ENCODE measurements around the gene FBLN1. TPM values are rescaled to one million over a fixed set of nuclear protein-coding genes. Genes with fewer than 3 reads are reported as not detected.

The FBLN1 gene
- total and polyA plus RNA-seq, 2 experiments from 2014 or later, result 137 to 304 TPM

DNA sequence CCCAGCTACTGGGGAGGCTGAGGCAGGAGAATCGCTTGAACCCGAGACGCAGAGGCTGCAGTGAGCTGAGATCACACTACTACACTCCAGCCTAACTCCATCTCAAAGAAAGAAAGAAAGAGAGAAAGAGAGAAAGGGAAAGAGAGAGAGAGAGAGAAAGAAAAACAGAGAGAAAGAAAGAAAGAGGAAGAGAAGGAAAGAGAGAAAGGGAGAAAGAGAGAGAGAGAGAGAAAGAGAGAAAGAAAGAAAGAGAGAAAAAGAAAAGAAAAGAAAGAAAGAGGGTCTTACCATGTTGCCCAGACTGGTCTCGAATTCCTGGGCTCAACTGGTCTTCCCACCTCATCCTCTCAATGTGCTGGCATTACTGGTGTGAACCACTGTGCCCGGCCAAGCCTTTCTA is 22.3 kb downstream of the FBLN1 start:
- DNase-seq, result no peak
- Histone ChIP-seq H3K79me2 (ENCODE audit: insufficient read depth) (peaks cover 6% of the 10 kb centered on the region; the same call in 1 of the 2 replicates), H4K20me1 (ENCODE audit: insufficient read depth) (no peaks in the 10 kb centered on the region), H3K9me3 (ENCODE audit: low read depth) (no peaks in the 10 kb centered on the region), H3K4me2 (ENCODE audit: unreplicated experiment) (no peak overlapping the region), H2AFZ (no peak overlapping the region), H3K27ac (no peak overlapping the region), H3K36me3 (ENCODE audit: low read depth) (peaks cover 19% of the 10 kb centered on the region; the same call in 1 of the 2 replicates), H3K9ac (no peak overlapping the region), H3K9me2 (ENCODE audit: insufficient read depth) (no peaks in the 10 kb centered on the region), H3K4me1 (ENCODE audit: insufficient read depth) (peaks cover 33% of the 10 kb centered on the region), H3K27me3 (replicated peaks; ENCODE audit: insufficient read depth) (no peaks in the 10 kb centered on the region), H3K4me3 (no peak overlapping the region), H3F3A (ENCODE audit: insufficient read depth) (peaks cover 10% of the 10 kb centered on the region)
- no peak for TF ChIP-seq EZH2 (IDR thresholded peaks at IDR 0.05; ENCODE audit: insufficient read depth, poor library complexity, severe bottlenecking)
- TF ChIP-seq EZH2phosphoT487 (IDR thresholded peaks at IDR 0.05; ENCODE audit: insufficient read depth, low read depth), result no peak
- WGBS, 2 experiments (ENCODE audit: low coverage in 1 of 2, low lambda C conversion rate in 2 of 2, missing lambda C conversion rate in 2 of 2), result 90 to 91% methylated on average over 5 of the region's 5 CpGs
- in situ Hi-C loops (cut with MboI), result no loop called here

DNA sequence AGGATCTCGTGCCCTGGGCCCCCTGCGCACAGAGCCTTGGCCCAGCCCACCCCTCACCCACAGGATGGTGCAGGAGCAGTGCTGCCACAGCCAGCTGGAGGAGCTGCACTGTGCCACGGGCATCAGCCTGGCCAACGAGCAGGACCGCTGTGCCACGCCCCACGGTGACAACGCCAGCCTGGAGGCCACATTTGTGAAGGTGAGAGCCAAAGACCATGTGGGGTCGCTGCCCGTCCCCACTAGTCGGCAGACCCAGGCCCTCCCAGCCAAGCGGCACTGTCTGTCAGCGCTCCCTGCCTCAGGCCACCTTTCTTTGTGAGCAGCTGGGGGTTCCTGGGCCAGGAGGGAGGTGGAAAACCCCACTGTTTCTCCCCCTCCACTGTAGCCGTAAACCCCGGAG is 22.8 kb downstream of the FBLN1 start:
- H3K9ac ChIP-seq, result no peak overlapping the region
- no peaks in the 10 kb centered on the region for H3K9me2 ChIP-seq (ENCODE audit: insufficient read depth)
- H4K20me1 ChIP-seq (ENCODE audit: insufficient read depth), result no peaks in the 10 kb centered on the region
- TF ChIP-seq EZH2phosphoT487 (IDR thresholded peaks at IDR 0.05; ENCODE audit: insufficient read depth, low read depth) (no peak), EZH2 (IDR thresholded peaks at IDR 0.05; ENCODE audit: insufficient read depth, poor library complexity, severe bottlenecking) (no peak)
- H3K4me2 ChIP-seq (ENCODE audit: unreplicated experiment), result no peak overlapping the region
- no peaks in the 10 kb centered on the region for H3K27me3 ChIP-seq (replicated peaks; ENCODE audit: insufficient read depth)
- H3K27ac ChIP-seq, result no peak overlapping the region
- H3K79me2 ChIP-seq (ENCODE audit: insufficient read depth), result peaks cover 6% of the 10 kb centered on the region; the same call in 1 of the 2 replicates
- no peaks in the 10 kb centered on the region for H3K9me3 ChIP-seq (ENCODE audit: low read depth)
- no peak overlapping the region for H3K4me3 ChIP-seq
- H3K4me1 ChIP-seq (ENCODE audit: insufficient read depth), result peaks cover 38% of the 10 kb centered on the region
- DNase-seq, result no peak
- in situ Hi-C loops (cut with MboI), result no loop called here
- H2AFZ ChIP-seq, result no peak overlapping the region
- WGBS, 2 experiments (ENCODE audit: low coverage in 1 of 2, low lambda C conversion rate in 2 of 2, missing lambda C conversion rate in 2 of 2), result 70 to 74% methylated on average over 15 of the region's 15 CpGs
- H3F3A ChIP-seq (ENCODE audit: insufficient read depth), result peaks cover 14% of the 10 kb centered on the region
- H3K36me3 ChIP-seq (ENCODE audit: low read depth), result peaks cover 14% of the 10 kb centered on the region; the same call in 1 of the 2 replicates

DNA sequence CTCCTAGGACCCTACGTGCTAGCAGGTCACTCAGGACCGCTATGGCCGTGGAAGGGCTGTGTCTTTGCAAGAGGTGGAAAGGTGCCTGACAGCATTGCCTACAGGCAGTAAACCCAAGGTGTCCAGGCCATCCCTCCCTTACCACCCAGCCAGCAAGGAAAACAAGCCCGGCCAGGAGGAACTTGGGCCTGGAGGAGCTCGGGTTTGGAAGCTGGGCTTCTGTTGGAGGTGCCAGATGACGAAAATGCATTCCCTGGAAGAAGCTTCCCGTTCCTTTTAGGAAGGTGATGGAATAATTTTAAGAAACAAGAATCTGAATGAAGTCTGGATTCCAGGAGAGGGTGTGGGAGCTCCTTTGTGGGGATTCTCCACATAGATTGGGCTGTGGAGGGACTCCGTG is 23.6 kb downstream of the FBLN1 start:
- no peak for TF ChIP-seq EZH2phosphoT487 (IDR thresholded peaks at IDR 0.05; ENCODE audit: insufficient read depth, low read depth)
- TF ChIP-seq EZH2 (IDR thresholded peaks at IDR 0.05; ENCODE audit: insufficient read depth, poor library complexity, severe bottlenecking), result no peak
- Histone ChIP-seq H3K27ac (peak overlapping the region; percentile 35), H3K9me3 (ENCODE audit: low read depth) (no peaks in the 10 kb centered on the region), H3K27me3 (replicated peaks; ENCODE audit: insufficient read depth) (no peaks in the 10 kb centered on the region), H3K9me2 (ENCODE audit: insufficient read depth) (no peaks in the 10 kb centered on the region), H2AFZ (no peak overlapping the region), H3K36me3 (ENCODE audit: low read depth) (peaks cover 10% of the 10 kb centered on the region; the same call in 1 of the 2 replicates), H3K4me3 (no peak overlapping the region), H3K79me2 (ENCODE audit: insufficient read depth) (peaks cover 4% of the 10 kb centered on the region; the same call in 1 of the 2 replicates), H3K9ac (no peak overlapping the region), H3K4me2 (ENCODE audit: unreplicated experiment) (peak overlapping the region; percentile 24), H4K20me1 (ENCODE audit: insufficient read depth) (no peaks in the 10 kb centered on the region), H3F3A (ENCODE audit: insufficient read depth) (peaks cover 22% of the 10 kb centered on the region), H3K4me1 (ENCODE audit: insufficient read depth) (peaks cover 43% of the 10 kb centered on the region)
- in situ Hi-C loops (cut with MboI), result no loop called here
- DNase-seq, result peak; percentile 42
- 42 to 48% methylated on average over 8 of the region's 8 CpGs for WGBS, 2 experiments (ENCODE audit: low coverage in 1 of 2, low lambda C conversion rate in 2 of 2, missing lambda C conversion rate in 2 of 2)

DNA sequence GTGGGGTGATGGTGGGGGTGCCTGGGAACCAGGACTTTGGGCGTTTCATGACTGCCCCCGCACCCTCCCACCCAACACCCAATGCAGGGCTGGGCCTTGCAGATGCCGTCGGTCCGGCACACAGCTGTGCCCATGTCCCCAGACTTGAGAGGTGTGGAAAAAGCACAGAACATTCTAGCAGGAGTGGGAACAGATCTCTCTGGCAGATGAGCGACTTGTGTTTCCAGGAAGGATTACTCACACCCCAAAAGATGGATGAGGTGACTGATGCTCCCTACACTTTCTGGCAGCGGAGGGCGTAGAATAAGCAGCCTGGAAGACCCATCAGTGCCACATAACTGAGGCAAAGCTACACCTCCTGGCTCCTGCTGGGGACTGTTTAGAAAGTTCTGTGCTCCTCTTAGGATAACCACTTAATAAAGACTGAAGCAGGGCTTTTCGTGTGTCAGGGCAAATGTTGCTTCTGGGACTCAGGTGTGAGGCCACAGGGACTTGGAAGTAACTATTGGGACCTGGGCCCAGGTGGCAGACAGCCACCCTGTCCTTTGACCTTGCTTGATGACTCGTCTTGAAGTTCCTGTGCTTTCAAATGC is 24.2 kb downstream of the FBLN1 start:
- DNase-seq, result peak; percentile 81
- Histone ChIP-seq H3K36me3 (ENCODE audit: low read depth) (peaks cover 9% of the 10 kb centered on the region; the same call in 1 of the 2 replicates), H3K4me3 (no peak overlapping the region), H3K4me2 (ENCODE audit: unreplicated experiment) (peak overlapping the region; percentile 24), H3K9ac (no peak overlapping the region), H3K27me3 (replicated peaks; ENCODE audit: insufficient read depth) (no peaks in the 10 kb centered on the region), H3K79me2 (ENCODE audit: insufficient read depth) (no peaks in the 10 kb centered on the region; the same call in 1 of the 2 replicates), H3K27ac (peak overlapping the region; percentile 35), H3K9me2 (ENCODE audit: insufficient read depth) (no peaks in the 10 kb centered on the region), H3K9me3 (ENCODE audit: low read depth) (no peaks in the 10 kb centered on the region), H3F3A (ENCODE audit: insufficient read depth) (peaks cover 24% of the 10 kb centered on the region), H3K4me1 (ENCODE audit: insufficient read depth) (peaks cover 43% of the 10 kb centered on the region), H2AFZ (no peak overlapping the region), H4K20me1 (ENCODE audit: insufficient read depth) (no peaks in the 10 kb centered on the region)
- WGBS, 2 experiments (ENCODE audit: low coverage in 1 of 2, low lambda C conversion rate in 2 of 2, missing lambda C conversion rate in 2 of 2), result 5 to 16% methylated on average over 7 to 10 of the region's 10 CpGs
- in situ Hi-C loops (cut with MboI), result no loop called here
- TF ChIP-seq EZH2phosphoT487 (IDR thresholded peaks at IDR 0.05; ENCODE audit: insufficient read depth, low read depth) (no peak), EZH2 (IDR thresholded peaks at IDR 0.05; ENCODE audit: insufficient read depth, poor library complexity, severe bottlenecking) (no peak)

All from GM23248 (cell line).